Measurements from ENCODE around the gene CFAP141. TPM values are rescaled to one million over a fixed set of nuclear protein-coding genes. Genes with fewer than 3 reads are reported as not detected.
A peak's percentile ranks its signal among the peaks of the same experiment; 100 is the strongest.
"Not testable (repeated sequence)": the region's sequence is repeated elsewhere in the genome, so short reads cannot be mapped to it uniquely, and the experiment has no call there.

The CFAP141 gene
- total RNA-seq, 1 donor from 2014 or later = not detected

DNA sequence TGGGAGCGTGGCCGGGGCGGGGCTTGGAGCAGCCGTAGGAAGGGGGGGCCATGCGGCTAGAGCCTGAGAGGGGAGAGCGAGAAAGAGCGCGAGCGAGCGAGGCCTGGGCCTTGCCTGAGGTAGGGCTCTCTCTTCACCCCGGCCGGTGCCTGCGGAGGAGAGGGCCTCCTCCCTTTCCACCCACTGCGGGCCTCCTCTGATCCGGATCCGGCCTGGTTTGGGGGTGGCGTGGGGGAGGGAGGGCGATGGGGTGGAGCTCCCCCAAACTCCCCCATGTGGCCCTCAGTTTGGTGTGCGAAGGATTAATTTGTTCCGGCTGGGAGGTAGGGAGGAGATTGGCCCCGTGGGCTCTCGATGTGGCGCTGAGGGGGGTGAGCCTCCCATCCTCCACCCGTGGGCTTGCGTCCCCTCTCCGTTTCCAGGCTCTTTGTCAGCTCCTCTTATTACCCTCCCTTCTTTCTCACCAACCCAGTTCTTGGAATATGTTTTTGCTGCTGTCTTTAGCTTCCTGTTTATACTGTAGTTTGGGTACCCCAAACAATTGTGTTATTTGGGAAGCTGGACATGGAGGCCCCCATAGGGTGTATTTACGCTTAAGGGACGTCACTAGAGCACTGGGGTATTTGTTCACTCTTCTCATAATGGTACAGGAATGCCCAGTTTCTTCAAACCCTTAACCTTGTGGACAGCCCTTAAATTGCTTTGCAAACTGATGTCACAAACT, 15.3 kb upstream of the CFAP141 start:
- Mint-ChIP-seq H3K36me3 (ENCODE audit: low read depth) (peaks cover 73% of the 10 kb centered on the region), H3K4me3 (peak overlapping the region; percentile 96), H3K9me3 (no peaks in the 10 kb centered on the region), H3K4me1 (peaks cover 52% of the 10 kb centered on the region), H3K27me3 (peaks cover 3% of the 10 kb centered on the region), H3K27ac (peak overlapping the region; percentile 95)
- intact Hi-C loops (cut with micrococcal nuclease) = loop anchor here (2.0 to 10.0 kb wide), 2 partner anchors 337 to 383 kb away; partner anchors contain the start of genes ADAR and UBE2Q1
- peak; percentile 90 for DNase-seq

DNA sequence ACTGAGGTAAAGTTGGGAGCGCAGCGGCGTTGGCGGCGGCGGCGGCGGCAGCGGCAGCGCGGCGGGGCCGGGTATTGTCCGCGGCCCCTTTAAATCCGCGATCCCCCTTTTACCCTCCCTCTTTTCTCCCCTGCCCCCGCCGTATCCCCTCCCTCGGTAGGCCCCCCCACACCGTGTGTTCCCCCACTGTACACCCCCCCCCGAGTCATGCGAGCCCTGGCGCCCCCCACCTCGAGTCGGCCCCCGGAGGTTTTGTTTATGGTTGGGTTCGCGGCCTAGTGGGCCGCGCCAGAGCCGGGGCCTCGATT, 14.8 kb upstream of the CFAP141 start:
- Mint-ChIP-seq H3K4me3 (peak overlapping the region; percentile 96), H3K36me3 (ENCODE audit: low read depth) (peaks cover 72% of the 10 kb centered on the region), H3K4me1 (peaks cover 54% of the 10 kb centered on the region), H3K27me3 (peaks cover 3% of the 10 kb centered on the region), H3K27ac (peak overlapping the region; percentile 95), H3K9me3 (no peaks in the 10 kb centered on the region)
- DNase-seq = no peak
- intact Hi-C loops (cut with micrococcal nuclease) = loop anchor here (1.0 to 10.0 kb wide), 7 partner anchors 15 to 753 kb away; partner anchors contain the start of genes ADAR, CFAP141, CKS1B and HAX1

DNA sequence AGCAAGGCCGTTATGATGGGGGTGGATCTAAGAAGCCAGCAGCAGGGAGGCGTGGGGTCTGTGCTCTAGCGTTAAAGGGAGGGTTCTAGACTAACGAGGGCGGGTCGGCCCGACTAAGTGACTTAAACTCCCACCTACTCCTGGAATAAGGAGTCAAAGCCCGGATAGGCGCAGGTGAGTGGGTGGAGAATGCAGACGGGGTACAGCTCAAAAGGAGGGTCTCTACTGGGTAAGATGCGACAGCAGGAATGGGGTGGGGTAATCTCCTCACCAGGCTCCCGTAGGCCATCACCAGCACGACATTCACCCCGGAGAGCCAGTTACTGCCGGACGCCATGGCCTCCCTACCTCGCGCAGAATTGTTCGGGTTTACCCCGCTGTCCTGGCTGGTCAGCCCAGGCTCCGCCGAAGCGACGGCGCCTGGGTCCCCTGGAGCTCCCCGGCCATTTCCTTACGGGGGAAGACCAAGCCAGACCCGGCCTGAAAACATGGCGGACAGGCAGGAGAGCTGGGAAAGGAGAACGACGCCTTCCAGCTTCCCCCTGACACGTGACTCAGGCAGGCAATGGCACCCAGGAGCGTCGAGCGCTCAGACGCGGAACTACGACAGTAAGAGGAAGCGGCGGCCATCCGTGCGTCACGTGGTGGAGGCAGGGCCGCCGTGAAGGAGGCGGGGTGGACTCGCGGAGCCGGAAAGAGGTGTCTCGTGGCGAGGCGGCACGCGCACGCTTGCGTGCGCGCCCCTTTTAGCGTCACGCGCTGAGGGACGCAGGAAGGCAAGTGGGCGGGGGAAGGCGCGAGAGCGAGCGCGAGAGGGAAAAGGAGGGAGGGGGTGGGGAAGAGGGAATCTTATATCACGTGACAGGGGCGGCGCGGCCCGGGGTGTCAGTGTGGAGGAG, 14.2 kb upstream of the CFAP141 start, which contains the start of gene UBAP2L:
TSS of gene UBAP2L (plus strand) at position 885 of the 899 bp plus-strand sequence. CDS start 4,169 bp downstream, outside the sequence.
- no peaks in the 10 kb centered on the region for H3K9me3 Mint-ChIP-seq
- peaks cover 67% of the 10 kb centered on the region for H3K36me3 Mint-ChIP-seq (ENCODE audit: low read depth)
- peaks cover 3% of the 10 kb centered on the region for H3K27me3 Mint-ChIP-seq
- intact Hi-C loops (cut with micrococcal nuclease) = loop anchor here (1.0 to 10.0 kb wide), 7 partner anchors 14 to 754 kb away; partner anchors contain the start of genes ADAR, CFAP141, CKS1B and HAX1
- H3K4me3 Mint-ChIP-seq = peak within 1 kb of the TSS; percentile 96
- H3K27ac Mint-ChIP-seq = peak within 1 kb of the TSS; percentile 95
- DNase-seq = peak; percentile 100
- H3K4me1 Mint-ChIP-seq = peaks cover 55% of the 10 kb centered on the region

DNA sequence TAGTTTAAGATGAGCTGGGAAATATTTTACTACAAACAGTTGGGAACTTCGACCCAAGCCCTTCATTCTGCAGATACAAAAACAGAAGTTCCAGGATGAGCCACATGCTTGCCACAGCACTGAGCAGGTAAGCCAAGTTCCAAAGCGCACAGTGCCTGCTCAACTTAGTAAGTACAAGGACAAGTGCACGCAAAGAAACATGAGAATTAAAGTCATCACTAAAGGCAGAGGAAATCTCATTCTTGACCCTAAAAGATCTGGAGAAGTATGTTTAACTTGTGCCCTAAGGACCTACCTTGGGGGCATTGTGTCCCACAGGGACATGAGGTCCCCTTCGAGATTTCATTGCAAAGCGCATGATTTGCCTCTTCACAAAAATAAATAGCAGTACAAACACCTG, 13.4 kb upstream of the CFAP141 start:
- H3K4me3 Mint-ChIP-seq = peak overlapping the region; percentile 96
- peaks cover 61% of the 10 kb centered on the region for H3K36me3 Mint-ChIP-seq (ENCODE audit: low read depth)
- DNase-seq = peak; percentile 61
- H3K27me3 Mint-ChIP-seq = peaks cover 3% of the 10 kb centered on the region
- H3K9me3 Mint-ChIP-seq = no peaks in the 10 kb centered on the region
- intact Hi-C loops (cut with micrococcal nuclease) = no loop called here
- H3K4me1 Mint-ChIP-seq = peaks cover 55% of the 10 kb centered on the region
- peak overlapping the region; percentile 95 for H3K27ac Mint-ChIP-seq

DNA sequence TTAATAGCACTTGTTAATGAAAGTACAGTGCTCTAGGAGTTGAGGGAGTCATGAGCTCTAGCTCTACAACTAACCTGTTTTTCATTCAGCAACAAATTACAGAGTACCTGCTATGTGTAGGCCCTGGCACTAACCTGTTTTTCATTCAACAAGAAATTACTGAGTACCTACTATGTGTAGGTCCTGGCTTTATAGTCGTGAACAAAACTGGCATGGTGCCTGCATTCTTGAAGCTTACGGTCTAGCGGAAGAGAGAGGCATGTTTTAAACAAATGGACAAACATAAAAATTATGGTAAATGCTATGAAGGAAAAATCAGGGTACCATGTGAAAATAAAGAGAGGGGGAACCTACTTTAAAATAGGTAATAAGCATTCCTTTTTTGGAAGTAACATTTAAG, 12.4 kb upstream of the CFAP141 start:
- no peak for DNase-seq
- Mint-ChIP-seq H3K9me3 (no peaks in the 10 kb centered on the region), H3K27ac (peak overlapping the region; percentile 95), H3K4me3 (peak overlapping the region; percentile 96), H3K27me3 (peaks cover 3% of the 10 kb centered on the region), H3K36me3 (ENCODE audit: low read depth) (peaks cover 64% of the 10 kb centered on the region), H3K4me1 (peaks cover 50% of the 10 kb centered on the region)
- intact Hi-C loops (cut with micrococcal nuclease) = no loop called here

DNA sequence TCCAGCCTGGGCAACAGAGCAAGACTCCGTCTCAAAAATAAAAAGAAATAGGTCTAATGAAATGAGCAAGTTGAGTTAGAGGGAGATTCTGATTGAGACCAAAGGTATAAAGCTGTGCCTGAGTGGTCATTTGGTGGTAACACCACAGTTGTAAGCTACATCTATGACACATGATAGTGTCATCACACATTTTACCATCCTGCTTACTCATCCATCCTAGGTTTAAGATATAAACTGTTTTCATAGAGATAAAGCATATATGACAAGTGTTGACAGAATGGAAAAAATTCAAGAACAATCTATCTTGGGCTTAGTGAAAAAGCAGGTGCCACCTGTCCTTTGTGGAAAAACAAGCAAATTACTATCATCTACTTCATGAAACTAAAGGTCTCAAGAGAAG, 7.1 kb upstream of the CFAP141 start:
- peak overlapping the region; percentile 86 for H3K27ac Mint-ChIP-seq
- no peaks in the 10 kb centered on the region for H3K9me3 Mint-ChIP-seq
- peaks cover 36% of the 10 kb centered on the region for H3K4me1 Mint-ChIP-seq
- DNase-seq = no peak
- H3K27me3 Mint-ChIP-seq = no peaks in the 10 kb centered on the region
- intact Hi-C loops (cut with micrococcal nuclease) = no loop called here
- H3K4me3 Mint-ChIP-seq = no peak overlapping the region
- H3K36me3 Mint-ChIP-seq (ENCODE audit: low read depth) = peaks cover 63% of the 10 kb centered on the region

DNA sequence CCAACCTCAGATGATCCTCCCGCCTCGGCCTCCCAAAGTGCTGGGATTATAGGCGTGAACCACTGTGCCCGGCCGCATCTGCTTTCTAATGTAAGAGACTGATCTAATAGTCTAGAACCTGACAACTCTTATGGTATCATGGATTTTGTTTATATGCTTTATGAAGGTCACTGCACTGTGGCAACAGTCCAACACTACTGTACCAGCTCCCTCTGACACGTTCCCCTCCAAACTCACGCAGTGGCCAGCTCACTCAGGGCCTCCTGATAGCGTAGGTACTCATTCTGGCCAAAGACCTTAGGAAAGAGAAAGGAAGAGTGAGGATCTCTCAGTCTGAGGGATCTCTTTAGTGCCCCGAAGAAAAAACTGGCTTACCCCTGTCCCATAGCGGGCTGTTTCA, 6.0 kb upstream of the CFAP141 start:
- Mint-ChIP-seq H3K36me3 (ENCODE audit: low read depth) (peaks cover 60% of the 10 kb centered on the region), H3K4me3 (no peak overlapping the region), H3K27me3 (no peaks in the 10 kb centered on the region), H3K9me3 (no peaks in the 10 kb centered on the region), H3K4me1 (peaks cover 28% of the 10 kb centered on the region), H3K27ac (peak overlapping the region; percentile 76)
- intact Hi-C loops (cut with micrococcal nuclease) = no loop called here
- no peak for DNase-seq

DNA sequence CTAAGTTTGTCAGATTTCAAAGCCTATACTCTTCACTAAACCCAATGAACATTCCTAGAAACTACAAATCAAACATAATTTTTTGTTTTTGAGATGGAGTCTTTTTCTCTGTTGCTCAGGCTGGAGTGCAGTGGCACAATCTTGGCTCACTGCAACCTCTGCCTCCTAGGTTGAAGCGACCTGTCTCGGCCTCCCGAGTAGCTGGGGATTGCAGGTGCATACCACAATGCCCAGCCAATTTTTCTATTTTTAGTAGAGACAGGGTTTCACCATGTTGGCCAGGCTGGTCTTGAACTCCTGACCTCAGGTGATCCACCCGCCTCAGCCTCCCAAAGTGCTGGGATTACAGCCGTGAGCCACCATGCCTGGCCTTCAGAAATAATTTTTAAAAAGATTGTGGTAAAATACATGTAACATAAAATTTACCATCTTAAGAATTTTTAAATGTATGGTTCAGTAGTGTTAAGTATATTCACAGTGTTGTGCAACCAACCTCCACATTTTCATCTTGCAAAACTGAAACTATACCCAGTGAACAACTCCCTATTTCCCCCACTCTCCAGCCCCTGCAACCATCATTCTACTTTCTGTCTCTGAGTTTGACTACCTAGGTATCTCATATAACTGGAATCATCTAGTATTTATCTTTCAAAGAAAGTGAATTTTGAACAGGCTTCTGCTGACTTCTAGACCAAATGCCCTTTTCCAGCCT, 2.7 kb upstream of the CFAP141 start:
- Mint-ChIP-seq H3K27me3 (no peaks in the 10 kb centered on the region), H3K36me3 (ENCODE audit: low read depth) (peaks cover 66% of the 10 kb centered on the region), H3K9me3 (no peaks in the 10 kb centered on the region), H3K27ac (peak overlapping the region; percentile 63), H3K4me3 (no peak overlapping the region), H3K4me1 (peaks cover 36% of the 10 kb centered on the region)
- intact Hi-C loops (cut with micrococcal nuclease) = no loop called here
- DNase-seq = no peak

DNA sequence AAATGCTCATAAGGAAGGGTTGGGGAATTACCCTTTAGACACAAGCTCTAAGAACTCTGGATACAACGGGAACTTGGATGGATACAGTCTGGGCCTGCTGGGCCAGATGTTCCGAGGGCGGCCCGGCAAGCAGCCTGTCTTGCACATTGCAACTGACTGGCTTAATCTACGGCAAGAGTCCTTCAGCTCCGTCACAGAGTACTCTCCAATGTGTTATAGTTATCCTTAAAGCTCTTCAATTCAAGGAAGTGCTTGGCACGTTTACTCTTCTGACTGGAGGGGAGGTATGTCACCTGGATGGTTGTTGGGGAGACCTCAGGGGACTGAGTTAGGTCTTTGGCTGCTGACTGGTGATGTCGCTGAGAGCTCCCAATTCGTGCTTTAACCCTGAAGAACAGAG, 1.1 kb upstream of the CFAP141 start:
- H3K27me3 Mint-ChIP-seq = no peaks in the 10 kb centered on the region
- no peak overlapping the region for H3K4me3 Mint-ChIP-seq
- intact Hi-C loops (cut with micrococcal nuclease) = loop anchor here (2.0 kb wide), 1 partner anchor 20 kb away; no protein-coding TSS in a partner anchor
- no peak for DNase-seq
- peaks cover 52% of the 10 kb centered on the region for H3K36me3 Mint-ChIP-seq (ENCODE audit: low read depth)
- no peaks in the 10 kb centered on the region for H3K9me3 Mint-ChIP-seq
- H3K4me1 Mint-ChIP-seq = peaks cover 28% of the 10 kb centered on the region
- peak overlapping the region; percentile 59 for H3K27ac Mint-ChIP-seq

DNA sequence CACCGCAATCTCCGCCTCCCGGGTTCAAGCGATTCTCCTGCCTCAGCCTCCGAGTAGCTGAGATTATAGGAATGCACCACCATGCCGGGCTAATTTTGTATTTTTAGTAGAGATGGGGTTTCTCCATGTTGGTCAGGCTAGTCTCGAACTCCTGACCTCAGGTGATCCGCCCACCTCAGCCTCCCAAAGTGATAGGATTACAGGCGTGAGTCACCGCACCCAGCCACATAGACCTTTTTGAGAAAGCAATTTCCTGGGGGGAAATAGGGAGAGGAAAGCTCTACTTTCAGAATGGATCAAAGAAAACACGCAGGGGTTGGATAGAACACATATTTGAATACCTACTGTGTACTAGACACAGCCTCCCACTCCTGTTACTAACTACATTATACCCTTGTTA, 355 bp downstream of the CFAP141 start:
- peaks cover 26% of the 10 kb centered on the region for H3K4me1 Mint-ChIP-seq
- intact Hi-C loops (cut with micrococcal nuclease) = loop anchor here (1.0 to 2.0 kb wide), 2 partner anchors 15 to 19 kb away; partner anchors contain the start of gene UBAP2L
- not testable (repeated sequence) for DNase-seq, H3K4me3 Mint-ChIP-seq, H3K9me3 Mint-ChIP-seq, H3K27me3 Mint-ChIP-seq
- peak overlapping the region; percentile 86 for H3K27ac Mint-ChIP-seq
- peaks cover 42% of the 10 kb centered on the region for H3K36me3 Mint-ChIP-seq (ENCODE audit: low read depth)

DNA sequence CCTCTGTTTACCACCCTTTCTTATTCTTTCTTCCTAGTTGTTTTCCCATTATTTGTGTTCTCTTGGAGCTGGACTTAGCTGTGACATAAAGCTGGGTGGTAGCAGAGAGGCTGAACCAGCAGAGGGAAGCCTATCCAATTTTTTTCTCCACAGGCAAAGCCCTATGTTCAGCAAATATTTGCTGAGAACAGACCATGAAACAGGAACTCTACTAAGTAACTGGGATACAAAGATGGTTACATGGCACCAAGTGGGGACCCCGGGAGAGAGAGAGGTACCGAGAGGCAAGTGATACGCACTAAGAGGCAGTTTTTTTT, 6.6 kb downstream of the CFAP141 start:
- no peaks in the 10 kb centered on the region for H3K9me3 Mint-ChIP-seq
- DNase-seq = no peak
- no peaks in the 10 kb centered on the region for H3K36me3 Mint-ChIP-seq (ENCODE audit: low read depth)
- peaks cover 4% of the 10 kb centered on the region for H3K27me3 Mint-ChIP-seq
- H3K27ac Mint-ChIP-seq = no peak overlapping the region
- H3K4me1 Mint-ChIP-seq = peaks cover 2% of the 10 kb centered on the region
- H3K4me3 Mint-ChIP-seq = no peak overlapping the region
- intact Hi-C loops (cut with micrococcal nuclease) = loop anchor here (1.0 kb wide), 1 partner anchor 73 kb away; the partner anchor contains the start of gene HAX1

DNA sequence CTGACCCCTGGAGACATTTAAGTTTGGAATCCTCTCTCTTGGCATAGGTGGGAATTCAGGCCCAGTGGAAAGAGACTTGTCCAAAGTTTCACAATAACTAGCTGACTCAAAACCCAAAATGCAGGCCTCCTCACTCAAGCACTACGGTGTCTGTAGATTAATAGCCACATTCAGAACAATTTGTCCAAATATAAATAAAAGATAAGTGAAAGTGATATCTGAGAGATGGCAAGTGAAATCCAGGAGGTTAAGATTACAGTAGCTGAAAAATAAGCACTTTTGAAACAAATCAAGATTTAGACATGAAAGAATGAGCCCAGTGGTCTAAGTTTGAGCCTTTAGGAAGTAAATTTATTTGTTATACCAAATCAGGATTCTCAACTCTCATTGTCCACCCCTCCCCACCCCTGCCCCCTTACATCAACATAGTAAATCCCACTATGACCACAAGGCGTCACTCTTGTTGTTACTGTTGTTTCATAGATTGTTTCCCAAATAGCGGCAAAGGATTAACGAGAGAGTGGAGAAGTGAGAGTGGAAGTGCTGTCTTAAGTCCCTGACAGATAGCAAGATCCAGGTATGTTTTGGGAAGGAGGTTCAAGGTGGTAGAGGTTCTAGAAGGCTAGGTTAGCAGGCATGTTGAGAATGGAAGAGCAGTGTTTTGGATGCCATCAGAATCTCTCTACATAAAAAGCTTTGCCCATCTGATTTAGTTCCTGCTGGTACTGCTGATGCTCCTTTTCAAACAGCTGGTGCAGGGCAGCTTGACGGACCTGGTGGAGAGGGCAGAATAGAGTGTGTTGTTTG, 7.2 kb downstream of the CFAP141 start:
- H3K36me3 Mint-ChIP-seq (ENCODE audit: low read depth) = no peaks in the 10 kb centered on the region
- intact Hi-C loops (cut with micrococcal nuclease) = loop anchor here (1.0 kb wide), 1 partner anchor 73 kb away; the partner anchor contains the start of gene HAX1
- peaks cover 3% of the 10 kb centered on the region for H3K4me1 Mint-ChIP-seq
- H3K9me3 Mint-ChIP-seq = no peaks in the 10 kb centered on the region
- peaks cover 7% of the 10 kb centered on the region for H3K27me3 Mint-ChIP-seq
- H3K4me3 Mint-ChIP-seq = no peak overlapping the region
- H3K27ac Mint-ChIP-seq = no peak overlapping the region
- DNase-seq = peak; percentile 83

DNA sequence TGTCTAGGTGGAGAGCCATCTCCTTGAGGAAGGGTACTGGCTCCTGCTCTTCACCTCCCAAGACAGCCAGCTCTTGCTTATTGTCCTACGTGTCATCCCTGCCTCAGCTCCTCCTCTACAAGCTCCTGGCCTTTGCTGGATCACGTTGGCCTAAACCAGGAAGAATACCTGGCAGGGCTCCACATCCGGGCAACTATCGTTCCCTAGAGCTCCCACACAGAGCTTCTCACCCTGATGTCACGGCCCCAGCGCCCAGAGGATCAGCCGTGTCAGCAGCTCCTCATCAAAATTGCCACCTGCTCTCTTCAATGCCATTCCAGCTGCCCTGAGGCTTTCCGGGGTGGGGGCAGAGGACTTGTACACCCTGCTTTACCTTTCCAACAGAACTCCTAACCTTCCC, 12.3 kb downstream of the CFAP141 start:
- Mint-ChIP-seq H3K36me3 (ENCODE audit: low read depth) (no peaks in the 10 kb centered on the region), H3K27me3 (peaks cover 36% of the 10 kb centered on the region), H3K27ac (no peak overlapping the region), H3K9me3 (no peaks in the 10 kb centered on the region), H3K4me1 (peaks cover 7% of the 10 kb centered on the region), H3K4me3 (no peak overlapping the region)
- no peak for DNase-seq
- intact Hi-C loops (cut with micrococcal nuclease) = no loop called here
